HCT116 (cell line): ENCODE results near the gene ADGRB2. TPM values are rescaled to one million over a fixed set of nuclear protein-coding genes. Genes with fewer than 3 reads are reported as not detected.

Source experiments
- ATAC-seq: fragments of 200-7000 bp; cut with Tn5 transposase; 2 replicates; pipeline ENCODE4 v1.9.1; 2020; ENCODE audit warnings: mild to moderate bottlenecking, moderate library complexity
- BruUV-seq: library from RNA; stranded (reverse); fragments of 400-500 nt; replicated peaks from 2 replicates; lab custom pipeline; 2021; lab: Mats Ljungman, UMichigan
- CTCF ChIA-PET: fragments of 300-600 bp; sonication (Branson Sonifier 250); formaldehyde crosslinking; loops from one replicate; lab custom pipeline; 2021; ENCODE audit warnings: antibody characterized with exemption; lab: Charles Lee
- POLR2A ChIA-PET: fragments of 300-600, 350-600 bp; sonication (Branson Sonifier 250); formaldehyde crosslinking; loops from one replicate; lab custom pipeline; 2021; ENCODE audit warnings: antibody characterized with exemption; lab: Charles Lee
- RAD21 ChIA-PET, 2 experiments: fragments of 300-600 bp; sonication (Branson Sonifier 250); formaldehyde crosslinking; loops; one replicate each; lab custom pipeline; 2023; ENCODE audit warnings: low total read pairs in 2 of 2; ENCODE audit not compliant: uncharacterized antibody in 2 of 2, unreplicated experiment in 2 of 2, low non-redundant PET in 1 of 2; lab: Charles Lee
- DNase-seq: peaks from one replicate; pipeline ENCODE4 v3.0.0-alpha.2; 2010; ENCODE audit warnings: low read depth, low spot score
- H2AFZ ChIP-seq: fragments of 200-600 bp; shearing (Covaris generic), sonication (generic); 2 replicates; pipeline ENCODE4 v1.6.1; 2017; ENCODE audit warnings: low read depth, mixed run types, mixed read lengths, antibody characterized with exemption, low read length; ENCODE audit not compliant: poor library complexity, severe bottlenecking
- H3K27ac ChIP-seq: 2 replicates; pipeline ENCODE4 v1.5.1; 2012; ENCODE audit warnings: low read depth, low read length
- H3K27me3 ChIP-seq: fragments of 200-600 bp; sonication (generic); 2 replicates; pipeline ENCODE4 v1.6.1; 2016; ENCODE audit warnings: mixed run types, low read length, mixed read lengths; ENCODE audit not compliant: insufficient read depth
- H3K36me3 ChIP-seq, 2 experiments: fragments of 200-500 bp in 1 of 2; fragments of 200-600 bp in 1 of 2; sonication (Bioruptor generic) in 1 of 2; sonication (generic) in 1 of 2; 2 replicates each; pipeline versions ENCODE4 v1.5.1 to v1.6.1; 2014 to 2016; ENCODE audit warnings: low read length in 2 of 2, inconsistent platforms in 1 of 2, mixed read lengths in 1 of 2, mixed run types in 1 of 2; ENCODE audit not compliant: insufficient read depth in 2 of 2, control insufficient read depth in 1 of 2
- H3K4me1 ChIP-seq, 2 experiments: fragments of 200-600 bp in 1 of 2; sonication (generic) in 1 of 2; 2 replicates each; pipeline versions ENCODE4 v1.5.1 to v1.6.1; 2012 to 2017; ENCODE audit warnings: low read length in 2 of 2, inconsistent platforms in 1 of 2, mild to moderate bottlenecking in 1 of 2, mixed read lengths in 1 of 2, mixed run types in 1 of 2, moderate library complexity in 1 of 2; ENCODE audit not compliant: insufficient read depth in 2 of 2, control insufficient read depth in 1 of 2
- H3K4me2 ChIP-seq: fragments of 200-600 bp; sonication (generic); 2 replicates; pipeline ENCODE4 v1.6.1; 2017; ENCODE audit warnings: mixed run types, low read length, mixed read lengths
- H3K4me3 ChIP-seq, 2 experiments: fragments of 200-600 bp in 1 of 2; sonication (generic) in 1 of 2; replicated peaks in 1 of 2; 2 replicates each; pipeline ENCODE4 v1.5.1; 2011 to 2016; ENCODE audit warnings: low read length in 2 of 2, control low read depth in 1 of 2, low read depth in 1 of 2, mild to moderate bottlenecking in 1 of 2, mixed read lengths in 1 of 2, mixed run types in 1 of 2
- H3K79me2 ChIP-seq: fragments of 200-600 bp; sonication (generic); 2 replicates; pipeline ENCODE4 v1.6.1; 2017; ENCODE audit warnings: mild to moderate bottlenecking, mixed run types, low read length, moderate library complexity, mixed read lengths; ENCODE audit not compliant: insufficient read depth
- H3K9ac ChIP-seq: fragments of 200-600 bp; sonication (generic); 2 replicates; pipeline ENCODE4 v1.6.1; 2016; ENCODE audit warnings: low read length, mixed read lengths
- H3K9me2 ChIP-seq: fragments of 200-600 bp; sonication (generic), shearing (Covaris generic); 2 replicates; pipeline ENCODE4 v1.6.1; 2017; ENCODE audit warnings: mixed run types, mild to moderate bottlenecking, moderate library complexity; ENCODE audit not compliant: insufficient read depth
- H3K9me3 ChIP-seq, 2 experiments: fragments of 200-500 bp in 1 of 2; fragments of 200-600 bp in 1 of 2; sonication (Bioruptor generic) in 1 of 2; sonication (generic) in 1 of 2; 2 replicates each; pipeline ENCODE4 v1.6.1; 2014 to 2017; ENCODE audit warnings: low read length in 2 of 2, mixed read lengths in 2 of 2, inconsistent platforms in 1 of 2, low read depth in 1 of 2, mild to moderate bottlenecking in 1 of 2, mixed run types in 1 of 2, moderate library complexity in 1 of 2; ENCODE audit not compliant: control insufficient read depth in 1 of 2, insufficient read depth in 1 of 2
- H4K20me1 ChIP-seq: fragments of 200-600 bp; sonication (generic), shearing (Covaris generic); 2 replicates; pipeline ENCODE4 v1.6.1; 2017; ENCODE audit warnings: mixed run types, mild to moderate bottlenecking, moderate library complexity; ENCODE audit not compliant: insufficient read depth
- CBX3 ChIP-seq: IDR thresholded peaks from 2 replicates; pipeline ENCODE4 v1.6.1; 2012; ENCODE audit warnings: low read depth
- CEBPB ChIP-seq: IDR thresholded peaks from 2 replicates; pipeline ENCODE4 v1.6.1; 2012; ENCODE audit warnings: low read depth
- ELF1 ChIP-seq: IDR thresholded peaks from 2 replicates; pipeline ENCODE4 v1.6.1; 2012; ENCODE audit warnings: low read depth, borderline replicate concordance
- EZH2 ChIP-seq: fragments of 200-600 bp; sonication (generic); IDR thresholded peaks from 2 replicates; pipeline ENCODE4 v1.6.1; 2017; ENCODE audit warnings: antibody characterized with exemption, mixed run types
- EZH2phosphoT487 ChIP-seq: fragments of 200-600 bp; IDR thresholded peaks from 2 replicates; pipeline ENCODE4 v1.6.1; 2018; ENCODE audit warnings: antibody characterized with exemption, borderline replicate concordance
- FOSL1 ChIP-seq: IDR thresholded peaks from 2 replicates; pipeline ENCODE4 v1.6.1; 2012; ENCODE audit warnings: low read depth
- JUND ChIP-seq: IDR thresholded peaks from 2 replicates; pipeline ENCODE4 v1.6.1; 2012
- RAD21 ChIP-seq: IDR thresholded peaks from 2 replicates; pipeline ENCODE4 v1.6.1; 2012; ENCODE audit warnings: low read depth, mild to moderate bottlenecking
- SP1 ChIP-seq: IDR thresholded peaks from 2 replicates; pipeline ENCODE4 v1.6.1; 2012; ENCODE audit warnings: low read depth
- SRF ChIP-seq: IDR thresholded peaks from 2 replicates; pipeline ENCODE4 v1.6.1; 2012; ENCODE audit warnings: low read depth
- TCF7L2 ChIP-seq: IDR thresholded peaks from 2 replicates; pipeline ENCODE4 v1.7.0; 2011; ENCODE audit warnings: borderline replicate concordance, inconsistent platforms; ENCODE audit not compliant: insufficient read depth, insufficient read length; ENCODE audit errors: extremely low read depth
- YY1 ChIP-seq: IDR thresholded peaks from 2 replicates; pipeline ENCODE4 v1.6.1; 2011; ENCODE audit warnings: low read length, low read depth, moderate library complexity, mild to moderate bottlenecking; ENCODE audit not compliant: insufficient replicate concordance; ENCODE audit errors: extremely low read depth
- ZFX ChIP-seq: fragments of 450-650 bp; IDR thresholded peaks from 2 replicates; pipeline ENCODE4 v1.6.1; 2017
- ZNF274 ChIP-seq: fragments of 200-500 bp; sonication (Bioruptor generic); IDR thresholded peaks from 2 replicates; pipeline ENCODE4 v1.6.1; 2014; ENCODE audit warnings: mild to moderate bottlenecking, low read depth, low read length, inconsistent platforms
- intact Hi-C: fragments of 100-400 bp; cut with micrococcal nuclease; formaldehyde crosslinking; loops from 2 replicates; pipeline ENCODE4 v1.10.0; 2022
- total RNA-seq: library from RNA; stranded (reverse); gene quantifications from one replicate; pipeline ENCODE4 v1.2.1, GENCODE V29; 2021; ENCODE audit not compliant: unreplicated experiment
- TF ChIP-seq, protein P1 (sequence below): IDR thresholded peaks from 2 replicates; pipeline ENCODE4 v1.6.1; 2012; ENCODE audit warnings: low read depth
- TF ChIP-seq, protein P2 (sequence below): IDR thresholded peaks from 2 replicates; pipeline ENCODE4 v1.6.1; 2011; ENCODE audit warnings: mild to moderate bottlenecking, low read length, moderate library complexity; ENCODE audit not compliant: insufficient replicate concordance; ENCODE audit errors: extremely low read depth
- TF ChIP-seq, protein P3 (sequence below): IDR thresholded peaks from 2 replicates; pipeline ENCODE4 v1.6.1; 2012
- TF ChIP-seq, protein P4 (sequence below), 3 experiments: fragments of 200-600 bp in 1 of 3; sonication (generic) in 1 of 3; IDR thresholded peaks in 2 of 3; conservative IDR thresholded peaks in 1 of 3; 2 replicates each; pipeline ENCODE4 v1.5.1; 2012 to 2017; ENCODE audit warnings: low read depth in 2 of 3, low read length in 2 of 3, antibody characterized with exemption in 1 of 3, borderline replicate concordance in 1 of 3, control low read depth in 1 of 3, mild to moderate bottlenecking in 1 of 3, mixed read lengths in 1 of 3, mixed run types in 1 of 3, moderate library complexity in 1 of 3; ENCODE audit not compliant: insufficient read depth in 1 of 3
- TF ChIP-seq, protein P5 (sequence below): IDR thresholded peaks from 2 replicates; pipeline ENCODE4 v1.6.1; 2012

The ADGRB2 gene
- total RNA-seq, 1 experiment from 2014 or later: 10.1 TPM

DNA sequence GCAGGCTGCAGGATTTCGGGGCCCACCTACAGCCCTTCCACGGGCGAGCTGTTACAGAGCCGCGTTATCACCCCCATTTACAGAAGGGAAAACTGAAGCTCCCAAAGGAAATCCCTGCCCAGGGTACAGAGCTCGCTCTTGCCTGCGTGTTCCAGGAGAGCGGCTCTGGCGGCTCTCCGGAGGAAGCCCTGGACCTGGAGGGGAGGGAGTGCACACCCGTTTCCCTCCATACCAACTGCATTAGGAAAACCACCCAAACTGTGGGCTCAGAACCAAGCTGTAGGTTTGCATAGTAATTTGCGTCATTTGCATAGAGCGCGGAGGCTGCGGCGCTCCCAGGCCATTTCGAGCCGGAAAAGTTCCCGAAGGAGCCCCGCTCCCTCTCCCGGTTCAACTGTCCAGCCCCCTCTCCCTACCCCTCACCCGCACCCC lies 24.7 kb upstream of the ADGRB2 start:
- Histone ChIP-seq H3K27ac (peak overlapping the region; percentile 77), H3K4me2 (peak overlapping the region; percentile 95), H3K9me3 (no peaks in the 10 kb centered on the region), H3K9me2 (no peaks in the 10 kb centered on the region), H4K20me1 (no peaks in the 10 kb centered on the region), H3K4me3 (peak overlapping the region; percentile 66 to 76), H3K36me3 (no peaks in the 10 kb centered on the region), H3K4me1 (peaks cover 3 to 22% of the 10 kb centered on the region in 2 experiments; a peak in 3 of 4 replicates), H3K27me3 (no peaks in the 10 kb centered on the region), H3K79me2 (no peaks in the 10 kb centered on the region), H2AFZ (peak overlapping the region; percentile 83), H3K9ac (peak overlapping the region; percentile 77)
- ChIA-PET POLR2A (interaction anchor here (0.6 to 1.5 kb wide), 13 partner anchors 8 to 284 kb away, joined by 3 to 8 read pairs (median 3); partner anchors contain the start of genes KHDRBS1, PEF1 and TMEM39B), CTCF (interaction anchor here (0.6 to 2.5 kb wide), 53 partner anchors 8 to 1070 kb away, joined by 3 to 105 read pairs (median 5); partner anchors contain the start of genes ADGRB2, PEF1 and SPOCD1), RAD21 (interaction anchor here (0.6 to 2.5 kb wide), 26 partner anchors 10 to 410 kb away, joined by 3 to 28 read pairs (median 6); partner anchors contain the start of genes ADGRB2 (in 1 of the 2), KPNA6 (in 1 of the 2) and TINAGL1 (in 1 of the 2))
- TF ChIP-seq CEBPB (no peak), EZH2 (no peak), ELF1 (no peak), SRF (no peak), FOSL1 (no peak), ZFX (no peak), JUND (no peak), EZH2phosphoT487 (no peak), YY1 (no peak), CBX3 (no peak), TCF7L2 (no peak), ZNF274 (no peak), SP1 (no peak), RAD21 (no peak)
- TF ChIP-seq, protein P1, sequence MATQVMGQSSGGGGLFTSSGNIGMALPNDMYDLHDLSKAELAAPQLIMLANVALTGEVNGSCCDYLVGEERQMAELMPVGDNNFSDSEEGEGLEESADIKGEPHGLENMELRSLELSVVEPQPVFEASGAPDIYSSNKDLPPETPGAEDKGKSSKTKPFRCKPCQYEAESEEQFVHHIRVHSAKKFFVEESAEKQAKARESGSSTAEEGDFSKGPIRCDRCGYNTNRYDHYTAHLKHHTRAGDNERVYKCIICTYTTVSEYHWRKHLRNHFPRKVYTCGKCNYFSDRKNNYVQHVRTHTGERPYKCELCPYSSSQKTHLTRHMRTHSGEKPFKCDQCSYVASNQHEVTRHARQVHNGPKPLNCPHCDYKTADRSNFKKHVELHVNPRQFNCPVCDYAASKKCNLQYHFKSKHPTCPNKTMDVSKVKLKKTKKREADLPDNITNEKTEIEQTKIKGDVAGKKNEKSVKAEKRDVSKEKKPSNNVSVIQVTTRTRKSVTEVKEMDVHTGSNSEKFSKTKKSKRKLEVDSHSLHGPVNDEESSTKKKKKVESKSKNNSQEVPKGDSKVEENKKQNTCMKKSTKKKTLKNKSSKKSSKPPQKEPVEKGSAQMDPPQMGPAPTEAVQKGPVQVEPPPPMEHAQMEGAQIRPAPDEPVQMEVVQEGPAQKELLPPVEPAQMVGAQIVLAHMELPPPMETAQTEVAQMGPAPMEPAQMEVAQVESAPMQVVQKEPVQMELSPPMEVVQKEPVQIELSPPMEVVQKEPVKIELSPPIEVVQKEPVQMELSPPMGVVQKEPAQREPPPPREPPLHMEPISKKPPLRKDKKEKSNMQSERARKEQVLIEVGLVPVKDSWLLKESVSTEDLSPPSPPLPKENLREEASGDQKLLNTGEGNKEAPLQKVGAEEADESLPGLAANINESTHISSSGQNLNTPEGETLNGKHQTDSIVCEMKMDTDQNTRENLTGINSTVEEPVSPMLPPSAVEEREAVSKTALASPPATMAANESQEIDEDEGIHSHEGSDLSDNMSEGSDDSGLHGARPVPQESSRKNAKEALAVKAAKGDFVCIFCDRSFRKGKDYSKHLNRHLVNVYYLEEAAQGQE: no peak
- TF ChIP-seq, protein P2, sequence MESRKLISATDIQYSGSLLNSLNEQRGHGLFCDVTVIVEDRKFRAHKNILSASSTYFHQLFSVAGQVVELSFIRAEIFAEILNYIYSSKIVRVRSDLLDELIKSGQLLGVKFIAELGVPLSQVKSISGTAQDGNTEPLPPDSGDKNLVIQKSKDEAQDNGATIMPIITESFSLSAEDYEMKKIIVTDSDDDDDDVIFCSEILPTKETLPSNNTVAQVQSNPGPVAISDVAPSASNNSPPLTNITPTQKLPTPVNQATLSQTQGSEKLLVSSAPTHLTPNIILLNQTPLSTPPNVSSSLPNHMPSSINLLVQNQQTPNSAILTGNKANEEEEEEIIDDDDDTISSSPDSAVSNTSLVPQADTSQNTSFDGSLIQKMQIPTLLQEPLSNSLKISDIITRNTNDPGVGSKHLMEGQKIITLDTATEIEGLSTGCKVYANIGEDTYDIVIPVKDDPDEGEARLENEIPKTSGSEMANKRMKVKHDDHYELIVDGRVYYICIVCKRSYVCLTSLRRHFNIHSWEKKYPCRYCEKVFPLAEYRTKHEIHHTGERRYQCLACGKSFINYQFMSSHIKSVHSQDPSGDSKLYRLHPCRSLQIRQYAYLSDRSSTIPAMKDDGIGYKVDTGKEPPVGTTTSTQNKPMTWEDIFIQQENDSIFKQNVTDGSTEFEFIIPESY: no peak
- TF ChIP-seq, protein P3, sequence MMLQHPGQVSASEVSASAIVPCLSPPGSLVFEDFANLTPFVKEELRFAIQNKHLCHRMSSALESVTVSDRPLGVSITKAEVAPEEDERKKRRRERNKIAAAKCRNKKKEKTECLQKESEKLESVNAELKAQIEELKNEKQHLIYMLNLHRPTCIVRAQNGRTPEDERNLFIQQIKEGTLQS: no peak
- TF ChIP-seq, protein P4, sequence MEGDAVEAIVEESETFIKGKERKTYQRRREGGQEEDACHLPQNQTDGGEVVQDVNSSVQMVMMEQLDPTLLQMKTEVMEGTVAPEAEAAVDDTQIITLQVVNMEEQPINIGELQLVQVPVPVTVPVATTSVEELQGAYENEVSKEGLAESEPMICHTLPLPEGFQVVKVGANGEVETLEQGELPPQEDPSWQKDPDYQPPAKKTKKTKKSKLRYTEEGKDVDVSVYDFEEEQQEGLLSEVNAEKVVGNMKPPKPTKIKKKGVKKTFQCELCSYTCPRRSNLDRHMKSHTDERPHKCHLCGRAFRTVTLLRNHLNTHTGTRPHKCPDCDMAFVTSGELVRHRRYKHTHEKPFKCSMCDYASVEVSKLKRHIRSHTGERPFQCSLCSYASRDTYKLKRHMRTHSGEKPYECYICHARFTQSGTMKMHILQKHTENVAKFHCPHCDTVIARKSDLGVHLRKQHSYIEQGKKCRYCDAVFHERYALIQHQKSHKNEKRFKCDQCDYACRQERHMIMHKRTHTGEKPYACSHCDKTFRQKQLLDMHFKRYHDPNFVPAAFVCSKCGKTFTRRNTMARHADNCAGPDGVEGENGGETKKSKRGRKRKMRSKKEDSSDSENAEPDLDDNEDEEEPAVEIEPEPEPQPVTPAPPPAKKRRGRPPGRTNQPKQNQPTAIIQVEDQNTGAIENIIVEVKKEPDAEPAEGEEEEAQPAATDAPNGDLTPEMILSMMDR (IDR thresholded peaks at IDR 0.05 in 2 of 3, conservative IDR thresholded peaks at IDR 0.05 in 1 of 3; ENCODE audit: borderline replicate concordance in 1 of 3, insufficient read depth in 1 of 3, low read depth in 2 of 3, low read length in 2 of 3): no peak
- TF ChIP-seq, protein P5, sequence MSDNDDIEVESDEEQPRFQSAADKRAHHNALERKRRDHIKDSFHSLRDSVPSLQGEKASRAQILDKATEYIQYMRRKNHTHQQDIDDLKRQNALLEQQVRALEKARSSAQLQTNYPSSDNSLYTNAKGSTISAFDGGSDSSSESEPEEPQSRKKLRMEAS: no peak
- intact Hi-C loops: loop anchor here (1.0 to 10.0 kb wide), 6 partner anchors 26 to 604 kb away; no protein-coding TSS in a partner anchor
- DNase-seq (no peak), ATAC-seq (peak; percentile 55)
- no TSS peak for BruUV-seq
